Measurements from ENCODE around the gene MACROD2. TPM values are rescaled to one million over a fixed set of nuclear protein-coding genes. Genes with fewer than 3 reads are reported as not detected.

Gene MACROD2
- total RNA-seq, 1 donor from 2014 or later: 0.23 TPM

- TF ChIP-seq, protein P1, sequence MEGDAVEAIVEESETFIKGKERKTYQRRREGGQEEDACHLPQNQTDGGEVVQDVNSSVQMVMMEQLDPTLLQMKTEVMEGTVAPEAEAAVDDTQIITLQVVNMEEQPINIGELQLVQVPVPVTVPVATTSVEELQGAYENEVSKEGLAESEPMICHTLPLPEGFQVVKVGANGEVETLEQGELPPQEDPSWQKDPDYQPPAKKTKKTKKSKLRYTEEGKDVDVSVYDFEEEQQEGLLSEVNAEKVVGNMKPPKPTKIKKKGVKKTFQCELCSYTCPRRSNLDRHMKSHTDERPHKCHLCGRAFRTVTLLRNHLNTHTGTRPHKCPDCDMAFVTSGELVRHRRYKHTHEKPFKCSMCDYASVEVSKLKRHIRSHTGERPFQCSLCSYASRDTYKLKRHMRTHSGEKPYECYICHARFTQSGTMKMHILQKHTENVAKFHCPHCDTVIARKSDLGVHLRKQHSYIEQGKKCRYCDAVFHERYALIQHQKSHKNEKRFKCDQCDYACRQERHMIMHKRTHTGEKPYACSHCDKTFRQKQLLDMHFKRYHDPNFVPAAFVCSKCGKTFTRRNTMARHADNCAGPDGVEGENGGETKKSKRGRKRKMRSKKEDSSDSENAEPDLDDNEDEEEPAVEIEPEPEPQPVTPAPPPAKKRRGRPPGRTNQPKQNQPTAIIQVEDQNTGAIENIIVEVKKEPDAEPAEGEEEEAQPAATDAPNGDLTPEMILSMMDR (conservative IDR thresholded peaks at IDR 0.05; ENCODE audit: low read depth, low read length): no peak
- peak overlapping the region; percentile 22 for H3K4me3 ChIP-seq (ENCODE audit: low read depth, low read length)
- DNase-seq (ENCODE audit: low read depth): no peak
Observed at GRCh38 chr20:15162079-15162647, 1166.8 kb downstream of the MACROD2 start.

DNA sequence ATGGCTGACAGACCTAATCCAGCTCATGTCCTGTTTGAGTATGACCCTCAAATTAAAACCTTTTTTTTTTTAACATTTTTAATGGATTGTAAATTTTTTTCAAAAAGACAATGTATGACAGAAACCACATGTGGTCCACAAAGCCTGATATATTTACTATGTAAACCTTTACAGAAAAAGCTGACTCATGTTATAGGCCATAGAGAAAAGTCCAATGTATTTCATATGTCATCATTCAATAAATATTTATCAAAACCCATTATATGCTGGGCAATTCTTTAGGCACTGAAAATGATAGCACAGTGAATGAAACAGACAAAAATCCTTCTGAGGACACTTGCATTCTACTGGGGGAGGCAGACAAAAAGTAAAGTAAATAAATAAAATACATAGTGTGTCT is 1168.3 kb downstream of the MACROD2 start:
- no peak overlapping the region for H3K4me3 ChIP-seq (ENCODE audit: low read depth, low read length)
- no peak for DNase-seq (ENCODE audit: low read depth)
- TF ChIP-seq, protein P1 (conservative IDR thresholded peaks at IDR 0.05; ENCODE audit: low read depth, low read length): no peak

DNA sequence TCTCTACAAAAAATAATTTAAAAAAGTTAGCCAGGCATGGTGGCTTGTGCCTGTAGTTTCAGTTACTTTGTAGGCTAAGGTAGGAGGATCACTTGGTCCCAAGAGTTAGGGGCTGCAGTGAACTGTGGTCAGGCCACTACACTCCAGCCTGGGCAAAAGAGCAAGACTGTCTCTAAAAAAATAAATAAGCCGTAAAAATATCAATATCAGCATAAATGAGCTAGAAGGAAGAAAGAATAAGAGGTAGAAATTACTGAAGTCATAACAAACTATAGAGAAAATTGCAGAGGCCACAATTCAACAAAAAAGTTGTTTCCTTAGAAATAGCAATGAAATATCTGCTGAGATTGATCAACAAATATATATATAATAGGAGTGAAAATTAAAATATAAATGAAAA is 1169.4 kb downstream of the MACROD2 start:
- no peak for DNase-seq (ENCODE audit: low read depth)
- TF ChIP-seq, protein P1 (conservative IDR thresholded peaks at IDR 0.05; ENCODE audit: low read depth, low read length): no peak
- H3K4me3 ChIP-seq (ENCODE audit: low read depth, low read length): no peak overlapping the region

DNA sequence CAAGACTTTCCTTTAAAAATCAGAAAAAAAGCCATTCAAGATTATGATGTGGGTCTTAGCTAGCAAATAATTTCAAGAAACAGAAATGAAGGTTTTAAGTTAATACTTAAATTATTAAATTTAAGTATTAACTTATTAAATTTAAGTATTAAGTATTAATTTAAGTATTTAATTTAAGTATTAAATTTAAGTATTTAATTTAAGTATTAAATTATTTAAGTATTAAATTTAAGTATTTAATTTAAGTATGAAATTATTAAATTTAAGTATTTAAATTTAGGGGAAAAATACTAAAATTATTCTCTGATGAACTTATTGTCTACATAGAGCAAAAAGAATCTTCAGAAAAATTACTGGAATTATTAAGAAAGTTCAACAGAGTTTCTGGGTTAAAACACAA is 1171.4 kb downstream of the MACROD2 start:
- H3K4me3 ChIP-seq (ENCODE audit: low read depth, low read length): no peak overlapping the region
- TF ChIP-seq, protein P1 (conservative IDR thresholded peaks at IDR 0.05; ENCODE audit: low read depth, low read length): no peak
- no peak for DNase-seq (ENCODE audit: low read depth)

DNA sequence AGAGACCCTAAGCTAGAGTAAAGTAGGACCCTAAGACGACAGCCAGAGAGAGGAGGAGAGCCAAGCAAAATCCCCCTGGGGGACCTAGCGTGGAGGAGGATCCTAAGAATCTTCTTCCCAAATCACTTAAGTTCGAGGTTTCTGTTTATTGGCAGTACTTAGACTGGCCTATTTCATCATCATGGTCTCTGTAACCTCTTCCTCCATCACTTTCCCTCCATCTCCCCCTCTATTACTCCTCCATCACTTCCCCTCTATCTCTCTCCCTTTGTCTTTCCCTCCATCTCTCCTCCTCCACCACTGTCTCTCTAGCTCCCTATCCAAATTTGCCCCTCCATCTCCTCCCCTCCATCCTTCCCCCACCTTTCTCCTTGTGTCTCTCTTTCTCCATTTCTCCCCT is 1175.7 kb downstream of the MACROD2 start:
- TF ChIP-seq, protein P1 (conservative IDR thresholded peaks at IDR 0.05; ENCODE audit: low read depth, low read length): no peak
- no peak overlapping the region for H3K4me3 ChIP-seq (ENCODE audit: low read depth, low read length)
- no peak for DNase-seq (ENCODE audit: low read depth)

DNA sequence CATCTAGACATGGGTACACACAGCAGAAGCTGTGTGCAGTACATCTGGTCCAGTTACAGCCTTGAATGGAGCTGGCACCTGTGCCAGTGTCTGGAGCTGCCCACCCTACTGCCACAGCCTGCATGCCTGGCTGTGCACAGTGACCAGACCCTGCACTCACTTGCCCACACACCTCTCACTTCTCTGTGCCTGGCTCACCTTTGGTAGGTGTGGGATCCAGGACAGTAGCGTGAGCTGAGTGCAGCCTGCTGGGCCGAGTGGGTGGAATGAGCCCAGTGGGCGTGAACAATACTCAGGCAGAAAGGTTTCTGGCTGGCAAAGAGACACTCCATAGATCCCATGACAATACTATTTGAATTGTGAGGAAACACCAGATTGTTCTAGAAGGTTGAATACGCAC is 1181.6 kb downstream of the MACROD2 start:
- H3K4me3 ChIP-seq (ENCODE audit: low read depth, low read length): no peak overlapping the region
- no peak for DNase-seq (ENCODE audit: low read depth)
- TF ChIP-seq, protein P1 (conservative IDR thresholded peaks at IDR 0.05; ENCODE audit: low read depth, low read length): no peak

DNA sequence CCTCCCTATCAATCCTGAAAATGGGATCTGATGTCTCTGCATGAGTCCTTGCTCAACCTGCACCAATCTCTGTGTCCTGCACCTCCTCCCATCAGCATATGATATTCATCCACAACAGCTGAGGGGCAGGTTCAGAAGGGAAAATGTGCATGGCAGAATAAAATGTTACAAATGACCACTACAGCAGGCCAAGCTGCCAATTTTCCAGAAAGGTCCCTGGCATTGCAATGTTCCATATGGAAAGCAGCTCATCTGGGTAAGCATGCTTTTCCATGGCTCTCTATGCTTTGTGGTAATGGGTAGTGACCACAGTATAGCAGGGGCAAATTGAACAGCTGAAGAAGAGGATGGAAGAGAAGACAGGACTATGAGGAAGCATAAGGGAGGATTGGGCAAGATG is 1183.3 kb downstream of the MACROD2 start:
- TF ChIP-seq, protein P1 (conservative IDR thresholded peaks at IDR 0.05; ENCODE audit: low read depth, low read length): no peak
- H3K4me3 ChIP-seq (ENCODE audit: low read depth, low read length): no peak overlapping the region
- DNase-seq (ENCODE audit: low read depth): no peak

Data from epithelial cell of proximal tubule (primary cell).